ENCODE data around the gene CLEC16A.

The CLEC16A gene

GRCh38 chr16:10979717-10980601 lies 35.6 kb downstream of the CLEC16A start:
- TF ChIP-seq TCF12 (IDR thresholded peaks at IDR 0.05; ENCODE audit: low read depth) (no peak), YY1 (IDR thresholded peaks at IDR 0.05; ENCODE audit: low read depth) (no peak), TEAD4 (IDR thresholded peaks at IDR 0.05) (no peak), FOXM1 (IDR thresholded peaks at IDR 0.05; ENCODE audit: borderline replicate concordance, low read depth) (no peak), REST (IDR thresholded peaks at IDR 0.05; ENCODE audit: low read depth) (no peak), EGR1 (IDR thresholded peaks at IDR 0.05) (no peak), ZBTB7A (IDR thresholded peaks at IDR 0.05; ENCODE audit: low read depth) (no peak), CREB1 (IDR thresholded peaks at IDR 0.05; ENCODE audit: low read depth) (no peak), EP300 (IDR thresholded peaks at IDR 0.05; ENCODE audit: borderline replicate concordance) (no peak), TAF1 (IDR thresholded peaks at IDR 0.05; ENCODE audit: low read depth) (no peak), RAD21 (IDR thresholded peaks at IDR 0.05; ENCODE audit: low read depth) (no peak), NFIC (IDR thresholded peaks at IDR 0.05) (no peak), MAX (IDR thresholded peaks at IDR 0.05) (no peak), CEBPB (IDR thresholded peaks at IDR 0.05) (no peak)
- TF ChIP-seq, protein P1, sequence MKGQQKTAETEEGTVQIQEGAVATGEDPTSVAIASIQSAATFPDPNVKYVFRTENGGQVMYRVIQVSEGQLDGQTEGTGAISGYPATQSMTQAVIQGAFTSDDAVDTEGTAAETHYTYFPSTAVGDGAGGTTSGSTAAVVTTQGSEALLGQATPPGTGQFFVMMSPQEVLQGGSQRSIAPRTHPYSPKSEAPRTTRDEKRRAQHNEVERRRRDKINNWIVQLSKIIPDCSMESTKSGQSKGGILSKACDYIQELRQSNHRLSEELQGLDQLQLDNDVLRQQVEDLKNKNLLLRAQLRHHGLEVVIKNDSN (IDR thresholded peaks at IDR 0.05), result no peak

DNA sequence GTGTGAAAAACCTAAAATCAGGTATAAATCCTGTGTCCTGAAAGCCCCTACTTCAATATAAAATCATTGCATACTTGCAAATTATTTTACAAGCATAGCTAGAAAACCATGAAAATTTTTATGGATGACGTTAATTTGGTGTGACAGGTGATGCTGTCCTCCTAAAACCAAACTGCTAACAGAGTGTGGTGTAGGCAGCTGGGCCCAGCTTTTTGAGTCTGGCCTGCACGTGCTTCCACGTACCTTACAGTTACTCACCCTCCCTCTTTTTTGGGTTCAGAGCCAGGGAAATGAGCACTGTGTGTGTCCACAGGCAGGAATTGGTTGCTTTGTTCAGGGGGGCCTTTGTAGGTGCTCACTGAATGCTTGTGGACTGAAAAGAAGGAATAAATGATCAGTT lies 36.4 kb downstream of the CLEC16A start:
- TF ChIP-seq TEAD4 (IDR thresholded peaks at IDR 0.05) (no peak), CEBPB (IDR thresholded peaks at IDR 0.05) (no peak), REST (IDR thresholded peaks at IDR 0.05; ENCODE audit: low read depth) (no peak), FOXM1 (IDR thresholded peaks at IDR 0.05; ENCODE audit: borderline replicate concordance, low read depth) (no peak), EP300 (IDR thresholded peaks at IDR 0.05; ENCODE audit: borderline replicate concordance) (no peak), TAF1 (IDR thresholded peaks at IDR 0.05; ENCODE audit: low read depth) (no peak), NFIC (IDR thresholded peaks at IDR 0.05) (no peak), EGR1 (IDR thresholded peaks at IDR 0.05) (no peak), CREB1 (IDR thresholded peaks at IDR 0.05; ENCODE audit: low read depth) (no peak), MAX (IDR thresholded peaks at IDR 0.05) (no peak), TCF12 (IDR thresholded peaks at IDR 0.05; ENCODE audit: low read depth) (no peak), RAD21 (IDR thresholded peaks at IDR 0.05; ENCODE audit: low read depth) (no peak), ZBTB7A (IDR thresholded peaks at IDR 0.05; ENCODE audit: low read depth) (no peak), YY1 (IDR thresholded peaks at IDR 0.05; ENCODE audit: low read depth) (no peak)
- TF ChIP-seq, protein P1 (IDR thresholded peaks at IDR 0.05), result no peak

DNA sequence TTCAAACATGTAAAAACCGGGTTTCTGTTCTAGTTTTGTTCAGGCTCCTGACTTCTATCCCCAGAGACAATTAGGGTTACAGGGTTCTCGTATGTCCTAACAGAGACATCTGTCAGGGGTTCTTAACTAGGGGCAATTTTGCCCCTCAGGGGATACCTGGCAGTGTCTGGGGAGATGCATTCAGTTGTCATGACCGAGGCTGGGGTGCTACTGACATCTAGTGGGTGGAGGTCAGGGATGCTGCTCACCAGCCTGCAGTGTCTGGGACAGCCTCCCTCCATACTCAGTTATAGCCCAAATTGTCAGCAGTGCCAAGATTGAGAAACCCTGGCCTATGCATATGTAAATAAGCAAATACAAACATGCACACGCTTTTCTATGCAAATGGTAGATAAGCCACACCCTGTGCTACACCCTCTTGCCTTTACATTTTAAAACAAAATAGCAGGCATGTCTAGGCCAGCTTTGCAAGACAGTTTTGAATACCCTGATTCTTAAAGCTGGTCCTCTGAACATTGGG lies 37.4 kb downstream of the CLEC16A start:
- TF ChIP-seq CEBPB (IDR thresholded peaks at IDR 0.05), result no peak
- no peak for TF ChIP-seq EP300 (IDR thresholded peaks at IDR 0.05; ENCODE audit: borderline replicate concordance)
- TF ChIP-seq REST (IDR thresholded peaks at IDR 0.05; ENCODE audit: low read depth), result no peak
- no peak for TF ChIP-seq TAF1 (IDR thresholded peaks at IDR 0.05; ENCODE audit: low read depth)
- no peak for TF ChIP-seq CREB1 (IDR thresholded peaks at IDR 0.05; ENCODE audit: low read depth)
